Neural cell (in vitro differentiated cells): Measurements from ENCODE around the gene PPFIA1. TPM values are rescaled to one million over a fixed set of nuclear protein-coding genes. Genes with fewer than 3 reads are reported as not detected.

Source experiments
- H2AFZ ChIP-seq: fragments of 200-600, 300-800 bp; sonication (generic), shearing (Covaris generic); 2 replicates; pipeline ENCODE4 v1.6.0; 2014; ENCODE audit warnings: low read depth, mild to moderate bottlenecking, antibody characterized with exemption, low read length, moderate library complexity
- H3F3A ChIP-seq: fragments of 200-600 bp; shearing (Covaris generic); 2 replicates; pipeline ENCODE4 v1.6.1; 2016; ENCODE audit warnings: mild to moderate bottlenecking, moderate library complexity, mixed read lengths, antibody characterized with exemption, low read length; ENCODE audit not compliant: insufficient read depth, poor library complexity, severe bottlenecking
- H3K27ac ChIP-seq: fragments of 200-600, 300-800 bp; sonication (generic), shearing (Covaris generic); 2 replicates; pipeline ENCODE4 v1.5.1; 2014; ENCODE audit warnings: mild to moderate bottlenecking, low read length, moderate library complexity
- H3K27me3 ChIP-seq: fragments of 300-800, 200-600 bp; sonication (generic), shearing (Covaris generic); 2 replicates; pipeline ENCODE4 v1.6.0; 2014; ENCODE audit warnings: mild to moderate bottlenecking, low read depth, low read length, moderate library complexity; ENCODE audit not compliant: insufficient read depth
- H3K36me3 ChIP-seq: fragments of 300-800, 200-600 bp; sonication (generic), shearing (Covaris generic); 2 replicates; pipeline ENCODE4 v1.5.1; 2014; ENCODE audit warnings: mild to moderate bottlenecking, antibody characterized with exemption, low read length, moderate library complexity; ENCODE audit not compliant: insufficient read depth
- H3K4me2 ChIP-seq: fragments of 300-800, 200-600 bp; sonication (generic), shearing (Covaris generic); 2 replicates; pipeline ENCODE4 v1.6.0; 2014; ENCODE audit warnings: mild to moderate bottlenecking, low read length
- H3K4me3 ChIP-seq: fragments of 300-800, 200-600 bp; sonication (generic), shearing (Covaris generic); 2 replicates; pipeline ENCODE4 v1.5.1; 2014; ENCODE audit warnings: mild to moderate bottlenecking, low read length, moderate library complexity
- H3K79me2 ChIP-seq: fragments of 200-600 bp; shearing (Covaris generic); replicated peaks from 2 replicates; pipeline ENCODE4 v1.6.0; 2014; ENCODE audit warnings: mild to moderate bottlenecking, low read length, moderate library complexity; ENCODE audit not compliant: insufficient read depth
- H3K9ac ChIP-seq: fragments of 300-800, 200-600 bp; sonication (generic), shearing (Covaris generic); 2 replicates; pipeline ENCODE4 v1.6.1; 2016; ENCODE audit warnings: mild to moderate bottlenecking, low read length, mixed read lengths
- H3K9me2 ChIP-seq: fragments of 200-600 bp; shearing (Covaris generic); 2 replicates; pipeline ENCODE4 v1.6.1; 2016; ENCODE audit warnings: mild to moderate bottlenecking, low read length, mixed read lengths; ENCODE audit not compliant: insufficient read depth
- H3K9me3 ChIP-seq: fragments of 200-600, 300-800 bp; sonication (generic), shearing (Covaris generic); 2 replicates; pipeline ENCODE4 v1.6.1; 2016; ENCODE audit warnings: mild to moderate bottlenecking, mixed run types, low read length, moderate library complexity, mixed read lengths
- H4K20me1 ChIP-seq: fragments of 200-600 bp; shearing (Covaris generic); 2 replicates; pipeline ENCODE4 v1.6.1; 2016; ENCODE audit warnings: mild to moderate bottlenecking, mixed run types; ENCODE audit not compliant: insufficient read depth
- CTCF ChIP-seq: fragments of 450-650 bp; IDR thresholded peaks from 2 replicates; pipeline ENCODE4 v1.5.1; 2014; ENCODE audit warnings: antibody characterized with exemption, mild to moderate bottlenecking, moderate library complexity; ENCODE audit not compliant: poor library complexity, severe bottlenecking
- EP300 ChIP-seq: fragments of 450-650 bp; conservative IDR thresholded peaks from 2 replicates; pipeline ENCODE4 v1.6.1; 2014; ENCODE audit warnings: antibody characterized with exemption, mild to moderate bottlenecking, moderate library complexity; ENCODE audit not compliant: poor library complexity, severe bottlenecking
- EZH2 ChIP-seq: fragments of 200-600, 300-800 bp; shearing (Covaris generic), sonication (generic); IDR thresholded peaks from 2 replicates; pipeline ENCODE4 v1.6.1; 2014; ENCODE audit warnings: antibody characterized with exemption, low read length, borderline replicate concordance, mild to moderate bottlenecking; ENCODE audit not compliant: insufficient read depth, poor library complexity, severe bottlenecking
- MXI1 ChIP-seq: fragments of 450-650 bp; conservative IDR thresholded peaks from 2 replicates; pipeline ENCODE4 v1.6.1; 2014; ENCODE audit warnings: antibody characterized with exemption, mild to moderate bottlenecking; ENCODE audit not compliant: poor library complexity, severe bottlenecking
- POLR2AphosphoS5 ChIP-seq: IDR thresholded peaks from 2 replicates; pipeline ENCODE4 v1.6.1; 2012
- RAD21 ChIP-seq: fragments of 450-650 bp; conservative IDR thresholded peaks from 2 replicates; pipeline ENCODE4 v1.6.1; 2014; ENCODE audit warnings: antibody characterized with exemption, mild to moderate bottlenecking, moderate library complexity
- REST ChIP-seq: IDR thresholded peaks from 2 replicates; pipeline ENCODE4 v1.6.1; 2012; ENCODE audit warnings: borderline replicate concordance
- SMC3 ChIP-seq: fragments of 450-650 bp; conservative IDR thresholded peaks from 2 replicates; pipeline ENCODE4 v1.6.1; 2014; ENCODE audit warnings: antibody characterized with exemption, mild to moderate bottlenecking, moderate library complexity; ENCODE audit not compliant: poor library complexity
- TAF1 ChIP-seq: IDR thresholded peaks from 2 replicates; pipeline ENCODE4 v1.6.1; 2012; ENCODE audit warnings: low read depth
- polyA plus RNA-seq: library from polyadenylated mRNA; depleted of rRNA; stranded (reverse); fragments of >200 nt; gene quantifications from 2 replicates; pipeline ENCODE4 v1.2.3, GENCODE V29; 2014

The PPFIA1 gene
- polyA plus RNA-seq, 1 donor from 2014 or later: 48.9 TPM

- TF ChIP-seq EZH2 (no peak), CTCF (no peak), RAD21 (no peak), POLR2AphosphoS5 (no peak), TAF1 (no peak), REST (no peak)
- H3K4me3 ChIP-seq: no peak overlapping the region
- no peaks in the 10 kb centered on the region for H3K27me3 ChIP-seq
- no peak overlapping the region for H3K4me2 ChIP-seq
- H3K9me2 ChIP-seq: no peaks in the 10 kb centered on the region
- peaks cover 12% of the 10 kb centered on the region for H3K36me3 ChIP-seq
- no peaks in the 10 kb centered on the region for H3K79me2 ChIP-seq
- no peak overlapping the region for H3K9ac ChIP-seq
- H3K27ac ChIP-seq: no peak overlapping the region
- H3K9me3 ChIP-seq: no peaks in the 10 kb centered on the region
- no peak overlapping the region for H2AFZ ChIP-seq
- H4K20me1 ChIP-seq: no peaks in the 10 kb centered on the region
- H3F3A ChIP-seq: no peaks in the 10 kb centered on the region
These were observed 19.1 kb downstream of the PPFIA1 start for GRCh38 chr11:70289582-70289981.

- no peak overlapping the region for H3K4me3 ChIP-seq
- no peaks in the 10 kb centered on the region for H3K79me2 ChIP-seq
- no peaks in the 10 kb centered on the region for H3K9me2 ChIP-seq
- H3K9ac ChIP-seq: no peak overlapping the region
- no peak overlapping the region for H3K4me2 ChIP-seq
- H3K27me3 ChIP-seq: no peaks in the 10 kb centered on the region
- no peaks in the 10 kb centered on the region for H3F3A ChIP-seq
- H3K27ac ChIP-seq: no peak overlapping the region
- no peaks in the 10 kb centered on the region for H4K20me1 ChIP-seq
- no peaks in the 10 kb centered on the region for H3K9me3 ChIP-seq
- peaks cover 12% of the 10 kb centered on the region for H3K36me3 ChIP-seq
- H2AFZ ChIP-seq: no peak overlapping the region
- TF ChIP-seq SMC3 (no peak), CTCF (no peak), MXI1 (no peak), POLR2AphosphoS5 (no peak), REST (no peak), EZH2 (no peak), RAD21 (no peak), TAF1 (no peak), EP300 (no peak)
These were observed 20.0 kb downstream of the PPFIA1 start for GRCh38 chr11:70290361-70291065.
